Nephron progenitor cell (in vitro differentiated cells): Measurements from ENCODE around the gene PSMC4.

ENCODE experiments used
- DNase-seq: peaks from one replicate; pipeline ENCODE4 v3.0.0; 2021
- H3K27ac Mint-ChIP-seq: 2 replicates; pipeline ENCODE4 v1.8.0; 2021; ENCODE audit warnings: mild to moderate bottlenecking, moderate library complexity, mixed read lengths
- H3K27me3 Mint-ChIP-seq: 2 replicates; pipeline ENCODE4 v1.8.0; 2021; ENCODE audit warnings: mild to moderate bottlenecking, low read depth, mixed read lengths; ENCODE audit not compliant: poor library complexity
- H3K36me3 Mint-ChIP-seq: 2 replicates; pipeline ENCODE4 v1.8.0; 2021; ENCODE audit warnings: low read depth, mixed read lengths
- H3K4me1 Mint-ChIP-seq: 2 replicates; pipeline ENCODE4 v1.8.0; 2021; ENCODE audit warnings: mixed read lengths
- H3K4me3 Mint-ChIP-seq: 2 replicates; pipeline ENCODE4 v1.8.0; 2021; ENCODE audit warnings: mild to moderate bottlenecking, moderate library complexity, mixed read lengths
- H3K9me3 Mint-ChIP-seq: 2 replicates; pipeline ENCODE4 v1.8.0; 2021; ENCODE audit warnings: mild to moderate bottlenecking, moderate library complexity, mixed read lengths
- TF ChIP-seq, protein P1 (sequence below): fragments of 200-600 bp; sonication (generic); IDR thresholded peaks from 2 replicates; pipeline ENCODE4 v1.5.0; 2021; ENCODE audit warnings: antibody characterized with exemption

PSMC4 gene

DNA sequence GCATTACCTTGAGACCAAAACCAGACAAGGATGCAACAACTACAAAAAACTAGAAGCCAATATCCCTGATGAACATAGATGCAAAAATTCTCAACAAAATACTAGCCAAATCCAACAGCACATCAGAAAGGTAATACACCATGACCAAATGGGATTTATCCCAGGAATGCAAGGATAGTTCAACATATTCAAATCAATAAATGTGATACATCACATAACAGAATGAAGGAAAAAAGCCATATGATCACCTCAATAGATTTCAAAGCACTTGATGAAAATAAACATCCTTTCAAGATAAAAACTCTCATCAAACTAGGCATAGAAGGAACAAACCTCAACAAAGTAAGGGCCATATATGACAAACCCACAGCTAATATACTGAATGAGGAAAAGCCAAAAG, 15.7 kb downstream of the PSMC4 start:
- Mint-ChIP-seq H3K4me1 (no peaks in the 10 kb centered on the region), H3K27ac (no peak overlapping the region), H3K36me3 (peaks cover 86% of the 10 kb centered on the region), H3K27me3 (peaks cover 3% of the 10 kb centered on the region), H3K9me3 (peaks cover 76% of the 10 kb centered on the region), H3K4me3 (no peak overlapping the region)
- TF ChIP-seq, protein P1, sequence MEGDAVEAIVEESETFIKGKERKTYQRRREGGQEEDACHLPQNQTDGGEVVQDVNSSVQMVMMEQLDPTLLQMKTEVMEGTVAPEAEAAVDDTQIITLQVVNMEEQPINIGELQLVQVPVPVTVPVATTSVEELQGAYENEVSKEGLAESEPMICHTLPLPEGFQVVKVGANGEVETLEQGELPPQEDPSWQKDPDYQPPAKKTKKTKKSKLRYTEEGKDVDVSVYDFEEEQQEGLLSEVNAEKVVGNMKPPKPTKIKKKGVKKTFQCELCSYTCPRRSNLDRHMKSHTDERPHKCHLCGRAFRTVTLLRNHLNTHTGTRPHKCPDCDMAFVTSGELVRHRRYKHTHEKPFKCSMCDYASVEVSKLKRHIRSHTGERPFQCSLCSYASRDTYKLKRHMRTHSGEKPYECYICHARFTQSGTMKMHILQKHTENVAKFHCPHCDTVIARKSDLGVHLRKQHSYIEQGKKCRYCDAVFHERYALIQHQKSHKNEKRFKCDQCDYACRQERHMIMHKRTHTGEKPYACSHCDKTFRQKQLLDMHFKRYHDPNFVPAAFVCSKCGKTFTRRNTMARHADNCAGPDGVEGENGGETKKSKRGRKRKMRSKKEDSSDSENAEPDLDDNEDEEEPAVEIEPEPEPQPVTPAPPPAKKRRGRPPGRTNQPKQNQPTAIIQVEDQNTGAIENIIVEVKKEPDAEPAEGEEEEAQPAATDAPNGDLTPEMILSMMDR: no peak
- DNase-seq: no peak

DNA sequence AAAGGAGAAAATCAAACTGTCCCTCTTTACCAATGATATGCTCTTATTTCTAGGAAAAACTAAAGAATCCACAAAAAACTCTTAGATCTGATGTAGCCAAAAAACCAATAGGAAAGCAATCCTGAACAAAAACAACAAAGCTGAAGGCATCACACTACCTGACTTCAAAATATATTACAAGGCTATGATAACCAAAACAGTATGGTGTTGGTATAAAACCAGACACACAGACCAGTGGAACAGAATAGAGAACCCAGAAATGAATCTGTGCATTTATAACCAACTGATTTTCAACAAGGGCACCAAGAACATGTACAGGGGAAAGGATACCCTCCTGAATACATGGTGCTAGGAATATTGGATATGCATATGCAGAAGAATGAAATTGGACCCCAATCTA, 16.2 kb downstream of the PSMC4 start:
- no peak for DNase-seq
- Mint-ChIP-seq H3K4me3 (no peak overlapping the region), H3K27ac (no peak overlapping the region), H3K4me1 (no peaks in the 10 kb centered on the region), H3K36me3 (peaks cover 84% of the 10 kb centered on the region), H3K27me3 (peaks cover 5% of the 10 kb centered on the region), H3K9me3 (peaks cover 76% of the 10 kb centered on the region)
- TF ChIP-seq, protein P1: no peak

DNA sequence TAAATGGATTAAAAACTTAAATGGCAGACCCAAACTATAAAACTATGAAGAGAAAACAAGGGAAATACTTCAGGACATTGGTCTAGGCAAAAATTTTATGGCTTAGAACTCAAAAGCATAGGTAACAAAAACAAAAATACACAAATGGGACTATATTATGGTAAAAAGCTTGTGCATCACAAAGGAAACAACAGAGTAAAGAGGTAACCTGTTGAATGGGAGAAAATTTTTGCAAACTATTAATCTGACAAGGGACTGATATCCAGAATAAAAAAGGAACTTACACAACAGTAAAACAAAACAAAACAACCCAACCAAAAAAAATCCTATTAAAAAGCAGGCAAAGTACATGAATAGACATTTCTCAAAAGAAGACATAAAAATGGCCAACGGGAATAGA, 16.6 kb downstream of the PSMC4 start:
- Mint-ChIP-seq H3K27ac (no peak overlapping the region), H3K4me1 (no peaks in the 10 kb centered on the region), H3K9me3 (peaks cover 72% of the 10 kb centered on the region), H3K4me3 (no peak overlapping the region), H3K36me3 (peaks cover 84% of the 10 kb centered on the region), H3K27me3 (peaks cover 5% of the 10 kb centered on the region)
- TF ChIP-seq, protein P1: no peak
- no peak for DNase-seq

DNA sequence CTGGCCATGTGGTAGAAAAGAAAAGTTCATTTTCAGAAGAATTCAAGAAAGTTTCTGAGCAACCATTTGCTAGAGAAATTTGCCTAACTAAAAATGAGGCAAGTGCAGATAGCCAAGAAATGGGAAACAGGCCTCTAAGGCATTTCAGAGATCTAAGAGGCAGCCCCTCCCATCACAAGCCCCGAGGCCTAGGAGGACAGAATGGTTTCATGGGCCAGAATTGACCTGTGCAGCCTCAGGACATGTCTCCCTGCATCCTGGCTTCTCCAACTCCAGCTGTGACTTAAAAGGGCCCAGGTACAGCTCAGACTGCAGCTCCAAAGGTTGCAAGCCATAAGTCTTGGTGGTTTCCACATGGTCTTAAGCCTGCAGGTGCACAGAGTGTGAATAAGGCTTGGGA, 22.6 kb downstream of the PSMC4 start:
- Mint-ChIP-seq H3K27ac (no peak overlapping the region), H3K27me3 (peaks cover 3% of the 10 kb centered on the region), H3K4me3 (no peak overlapping the region), H3K9me3 (peaks cover 54% of the 10 kb centered on the region), H3K36me3 (peaks cover 62% of the 10 kb centered on the region), H3K4me1 (peaks cover 29% of the 10 kb centered on the region)
- no peak for DNase-seq
- TF ChIP-seq, protein P1: no peak

DNA sequence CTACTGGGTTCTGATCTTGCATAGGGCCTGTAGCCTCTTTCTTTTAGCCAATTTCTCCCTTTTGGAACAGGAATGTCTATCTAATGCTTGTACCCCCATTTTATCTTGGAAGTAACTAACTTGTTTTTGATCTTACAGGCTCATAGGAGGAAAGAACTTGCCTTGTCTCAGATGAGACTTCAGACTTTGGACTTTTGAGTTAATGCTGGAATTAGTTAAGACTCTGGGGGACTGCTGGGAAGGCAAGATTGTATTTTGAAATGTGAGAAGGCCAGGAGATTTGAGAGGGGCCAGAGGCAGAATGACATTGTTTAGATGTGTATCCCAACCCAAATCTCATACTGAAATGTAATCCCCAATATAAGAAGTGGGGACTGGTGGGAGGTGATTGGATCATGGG, 23.4 kb downstream of the PSMC4 start:
- TF ChIP-seq, protein P1: no peak
- H3K4me1 Mint-ChIP-seq: peaks cover 29% of the 10 kb centered on the region
- peaks cover 56% of the 10 kb centered on the region for H3K36me3 Mint-ChIP-seq
- peaks cover 49% of the 10 kb centered on the region for H3K9me3 Mint-ChIP-seq
- no peak overlapping the region for H3K27ac Mint-ChIP-seq
- H3K27me3 Mint-ChIP-seq: peaks cover 3% of the 10 kb centered on the region
- H3K4me3 Mint-ChIP-seq: no peak overlapping the region
- no peak for DNase-seq

DNA sequence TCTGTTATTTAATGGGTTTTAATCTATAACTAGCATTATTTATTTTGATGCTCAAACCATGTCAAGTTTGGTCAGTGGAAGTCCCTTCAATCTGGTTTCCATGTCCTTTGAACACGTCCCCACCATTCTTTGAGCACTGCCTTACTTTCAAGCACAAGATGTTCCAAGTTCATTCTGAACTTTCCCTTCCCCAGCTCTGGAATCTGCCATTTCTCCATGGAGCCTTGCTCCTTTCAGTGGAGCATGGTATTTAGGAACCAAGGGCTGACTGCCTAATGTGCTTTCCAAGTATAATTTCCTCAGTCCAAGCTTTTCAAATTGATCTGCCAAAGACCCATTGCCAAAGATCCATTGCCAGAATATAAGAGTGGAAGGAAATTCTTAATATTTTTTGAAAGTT, 24.8 kb downstream of the PSMC4 start:
- peaks cover 41% of the 10 kb centered on the region for H3K9me3 Mint-ChIP-seq
- H3K36me3 Mint-ChIP-seq: peaks cover 54% of the 10 kb centered on the region
- no peak overlapping the region for H3K27ac Mint-ChIP-seq
- H3K4me3 Mint-ChIP-seq: peak overlapping the region; percentile 99
- peaks cover 29% of the 10 kb centered on the region for H3K4me1 Mint-ChIP-seq
- DNase-seq: no peak
- TF ChIP-seq, protein P1: no peak
- H3K27me3 Mint-ChIP-seq: peaks cover 3% of the 10 kb centered on the region
